CD4-positive, alpha-beta T cell (primary cell): ENCODE data around the gene ZNF831. TPM values are rescaled to one million over a fixed set of nuclear protein-coding genes. Genes with fewer than 3 reads are reported as not detected.

Experiments used
- ATAC-seq: fragments of 200-7000 bp; cut with Tn5 transposase; one replicate; pipeline ENCODE4 v1.10.0; 2022; ENCODE audit warnings: mild to moderate bottlenecking; ENCODE audit not compliant: poor library complexity
- CTCF ChIA-PET: fragments of 350-600 bp; sonication (Branson Sonifier 250); formaldehyde crosslinking; loops from one replicate; lab custom pipeline; 2021; ENCODE audit warnings: antibody characterized with exemption, inconsistent platforms; lab: Charles Lee
- POLR2A ChIA-PET: fragments of 350-600 bp; sonication (Branson Sonifier 250); formaldehyde crosslinking; loops from one replicate; lab custom pipeline; 2021; ENCODE audit warnings: antibody characterized with exemption, inconsistent platforms; lab: Charles Lee
- DNase-seq, 14 experiments: peaks; one replicate each; pipeline ENCODE4 v3.0.0-alpha.2; 2013 to 2020; ENCODE audit warnings: mixed read lengths in 2 of 14
- H3K27ac ChIP-seq, 2 donors: one replicate each; pipeline versions ENCODE4 v1.5.1 to v1.7.0; 2013; ENCODE audit warnings: low read length in 2 of 2, low read depth in 1 of 2, mild to moderate bottlenecking in 1 of 2
- H3K27me3 ChIP-seq, 2 experiments: 1 replicate in 1 of 2; 2 replicates in 1 of 2; pipeline versions ENCODE4 v1.6.1 to v1.7.0; 2013; ENCODE audit warnings: low read length in 2 of 2, control low read depth in 1 of 2, mild to moderate bottlenecking in 1 of 2, moderate library complexity in 1 of 2; ENCODE audit not compliant: insufficient read depth in 2 of 2, control insufficient read depth in 1 of 2
- H3K36me3 ChIP-seq: one replicate; pipeline ENCODE4 v1.6.1; 2013; ENCODE audit warnings: low read length, control low read depth; ENCODE audit not compliant: insufficient read depth
- H3K4me1 ChIP-seq: one replicate; pipeline ENCODE4 v1.6.1; 2013; ENCODE audit warnings: low read length, control low read depth; ENCODE audit not compliant: insufficient read depth
- H3K4me3 ChIP-seq: one replicate; pipeline ENCODE4 v1.5.1; 2013; ENCODE audit warnings: mild to moderate bottlenecking, low read length, moderate library complexity
- H3K9me3 ChIP-seq, 2 experiments: 1 replicate in 1 of 2; 2 replicates in 1 of 2; pipeline versions ENCODE4 v1.6.1 to v1.7.0; 2013; ENCODE audit warnings: low read length in 2 of 2, mild to moderate bottlenecking in 2 of 2, control low read depth in 1 of 2, moderate library complexity in 1 of 2; ENCODE audit not compliant: control insufficient read depth in 1 of 2, insufficient read depth in 1 of 2
- H3K27ac Mint-ChIP-seq: one replicate; pipeline ENCODE4 v1.8.0; 2020; ENCODE audit warnings: mixed read lengths
- H3K27me3 Mint-ChIP-seq: one replicate; pipeline ENCODE4 v1.8.0; 2021; ENCODE audit warnings: mixed read lengths
- H3K36me3 Mint-ChIP-seq: one replicate; pipeline ENCODE4 v1.8.0; 2021; ENCODE audit warnings: low read depth, mixed read lengths
- H3K4me1 Mint-ChIP-seq: one replicate; pipeline ENCODE4 v1.8.0; 2021; ENCODE audit warnings: low read depth, mixed read lengths
- H3K4me3 Mint-ChIP-seq: one replicate; pipeline ENCODE4 v1.8.0; 2020; ENCODE audit warnings: mild to moderate bottlenecking, mixed read lengths
- H3K9me3 Mint-ChIP-seq: one replicate; pipeline ENCODE4 v1.8.0; 2020; ENCODE audit warnings: mixed read lengths
- intact Hi-C, 2 experiments: fragments of 100-400 bp; cut with DNase I in 1 of 2; cut with micrococcal nuclease in 1 of 2; formaldehyde crosslinking; loops; one replicate each; pipeline versions ENCODE4 v1.15.1 to v1.9.0; 2023 to 2025; cut with DNase I, micrococcal nuclease
- total RNA-seq, 174 experiments: library from RNA in 2 of 174; stranded (reverse) in 2 of 174; gene quantifications; one replicate each; pipeline ENCODE4 v1.2.3 and lab custom pipeline; 2021 to 2026
- TF ChIP-seq, protein P1 (sequence below): fragments of 200-600 bp; IDR thresholded peaks from one replicate; pipeline ENCODE4 v1.8.0; 2022; ENCODE audit warnings: antibody characterized with exemption, mild to moderate bottlenecking

ZNF831 gene
- total RNA-seq, 2 experiments from 2014 or later: 24.9 to 25.9 TPM

DNA sequence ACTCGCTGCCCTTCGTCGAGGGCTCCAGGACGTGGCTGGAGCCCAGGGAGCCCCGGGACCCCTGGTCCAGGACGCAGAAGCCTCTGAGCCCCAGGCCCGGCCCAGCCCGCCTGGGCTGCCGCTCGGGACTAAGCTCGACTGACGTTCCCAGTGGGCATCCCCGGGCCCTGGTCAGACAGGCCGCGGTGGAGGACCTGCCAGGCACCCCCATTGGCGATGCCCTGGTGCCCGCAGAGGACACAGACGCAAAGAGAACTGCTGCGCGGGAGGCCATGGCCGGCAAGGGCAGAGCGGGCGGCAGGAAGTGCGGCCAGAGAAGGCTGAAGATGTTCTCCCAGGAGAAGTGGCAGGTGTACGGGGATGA is 28.9 kb downstream of the ZNF831 start:
- intact Hi-C loops: no loop called here
- ChIA-PET CTCF (no interaction called here), POLR2A (interaction anchor here (0.7 kb wide), 1 partner anchor 22 kb away, joined by 3 read pairs; no protein-coding TSS in a partner anchor)
- Mint-ChIP-seq H3K4me1 (peaks cover 10% of the 10 kb centered on the region), H3K4me3 (no peak overlapping the region), H3K27ac (no peak overlapping the region), H3K27me3 (no peaks in the 10 kb centered on the region), H3K9me3 (no peaks in the 10 kb centered on the region), H3K36me3 (peaks cover 46% of the 10 kb centered on the region)
- ATAC-seq (no peak), DNase-seq (no peak)
- H3K9me3 ChIP-seq: no peaks in the 10 kb centered on the region
- H3K27me3 ChIP-seq: no peaks in the 10 kb centered on the region
- H3K4me1 ChIP-seq: no peaks in the 10 kb centered on the region
- TF ChIP-seq, protein P1, sequence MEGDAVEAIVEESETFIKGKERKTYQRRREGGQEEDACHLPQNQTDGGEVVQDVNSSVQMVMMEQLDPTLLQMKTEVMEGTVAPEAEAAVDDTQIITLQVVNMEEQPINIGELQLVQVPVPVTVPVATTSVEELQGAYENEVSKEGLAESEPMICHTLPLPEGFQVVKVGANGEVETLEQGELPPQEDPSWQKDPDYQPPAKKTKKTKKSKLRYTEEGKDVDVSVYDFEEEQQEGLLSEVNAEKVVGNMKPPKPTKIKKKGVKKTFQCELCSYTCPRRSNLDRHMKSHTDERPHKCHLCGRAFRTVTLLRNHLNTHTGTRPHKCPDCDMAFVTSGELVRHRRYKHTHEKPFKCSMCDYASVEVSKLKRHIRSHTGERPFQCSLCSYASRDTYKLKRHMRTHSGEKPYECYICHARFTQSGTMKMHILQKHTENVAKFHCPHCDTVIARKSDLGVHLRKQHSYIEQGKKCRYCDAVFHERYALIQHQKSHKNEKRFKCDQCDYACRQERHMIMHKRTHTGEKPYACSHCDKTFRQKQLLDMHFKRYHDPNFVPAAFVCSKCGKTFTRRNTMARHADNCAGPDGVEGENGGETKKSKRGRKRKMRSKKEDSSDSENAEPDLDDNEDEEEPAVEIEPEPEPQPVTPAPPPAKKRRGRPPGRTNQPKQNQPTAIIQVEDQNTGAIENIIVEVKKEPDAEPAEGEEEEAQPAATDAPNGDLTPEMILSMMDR: no peak
- no peak overlapping the region for H3K27ac ChIP-seq
- H3K4me3 ChIP-seq: no peak overlapping the region
- H3K36me3 ChIP-seq: peaks cover 39% of the 10 kb centered on the region

DNA sequence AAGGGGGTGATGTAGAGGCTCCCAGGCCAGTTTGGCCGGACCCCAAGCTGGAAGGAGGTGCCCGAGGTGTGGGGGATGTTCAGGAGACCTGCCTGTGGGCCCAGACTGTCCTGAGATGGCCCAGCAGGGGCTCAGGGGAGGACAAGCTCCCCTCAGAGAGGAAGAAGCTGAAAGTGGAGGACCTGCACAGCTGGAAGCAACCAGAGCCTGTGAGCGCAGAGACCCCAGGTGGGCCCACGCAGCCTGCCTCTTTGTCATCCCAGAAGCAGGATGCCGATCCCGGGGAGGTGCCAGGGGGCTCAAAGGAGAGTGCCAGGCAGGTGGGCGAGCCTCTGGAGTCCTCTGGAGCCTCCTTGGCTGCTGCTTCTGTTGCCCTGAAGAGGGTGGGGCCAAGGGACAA is 29.7 kb downstream of the ZNF831 start:
- Mint-ChIP-seq H3K27ac (no peak overlapping the region), H3K4me3 (no peak overlapping the region), H3K4me1 (peaks cover 4% of the 10 kb centered on the region), H3K27me3 (no peaks in the 10 kb centered on the region), H3K36me3 (peaks cover 48% of the 10 kb centered on the region), H3K9me3 (no peaks in the 10 kb centered on the region)
- Histone ChIP-seq H3K36me3 (peaks cover 47% of the 10 kb centered on the region), H3K4me3 (no peak overlapping the region), H3K27me3 (no peaks in the 10 kb centered on the region), H3K27ac (no peak overlapping the region), H3K9me3 (no peaks in the 10 kb centered on the region), H3K4me1 (no peaks in the 10 kb centered on the region)
- no peak for DNase-seq
- CTCF ChIA-PET: no interaction called here
- intact Hi-C loops: no loop called here
- POLR2A ChIA-PET: no interaction called here
- ATAC-seq: no peak
- TF ChIP-seq, protein P1: no peak

DNA sequence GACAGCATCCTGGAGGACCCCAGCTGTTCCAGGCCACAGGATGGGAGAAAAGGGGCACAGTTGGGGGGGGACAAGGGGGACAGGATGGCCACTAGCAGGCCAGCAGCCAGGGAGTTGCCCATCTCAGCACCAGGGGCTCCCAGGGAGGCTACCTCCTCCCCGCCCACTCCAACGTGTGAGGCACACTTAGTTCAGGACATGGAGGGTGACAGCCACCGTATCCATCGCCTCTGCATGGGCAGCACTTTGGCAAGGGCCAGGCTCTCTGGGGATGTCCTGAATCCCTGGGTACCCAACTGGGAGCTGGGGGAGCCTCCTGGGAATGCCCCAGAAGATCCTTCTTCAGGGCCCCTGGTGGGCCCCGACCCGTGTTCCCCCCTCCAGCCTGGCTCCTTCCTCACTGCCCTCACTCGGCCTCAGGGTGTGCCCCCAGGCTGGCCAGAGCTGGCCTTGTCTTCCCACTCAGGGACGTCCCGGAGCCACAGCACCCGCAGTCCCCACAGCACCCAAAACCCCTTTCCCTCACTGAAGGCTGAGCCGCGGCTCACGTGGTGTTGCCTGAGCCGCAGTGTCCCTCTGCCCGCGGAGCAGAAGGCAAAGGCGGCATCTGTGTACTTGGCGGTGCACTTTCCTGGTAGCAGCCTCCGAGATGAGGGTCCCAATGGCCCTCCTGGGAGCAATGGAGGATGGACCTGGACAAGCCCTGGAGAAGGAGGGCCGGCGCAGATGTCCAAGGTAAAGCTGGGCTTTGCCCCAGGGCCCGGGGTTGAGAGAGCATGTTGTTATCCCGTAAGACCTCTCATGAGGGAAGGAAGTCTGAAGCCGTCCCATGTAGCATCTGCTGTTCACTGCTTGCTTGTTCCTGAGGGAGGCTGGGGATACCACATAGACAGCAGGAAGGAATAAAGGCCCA is 30.7 kb downstream of the ZNF831 start:
- ChIA-PET CTCF (interaction anchor here (1.4 kb wide), 1 partner anchor 106 kb away, joined by 5 read pairs; no protein-coding TSS in a partner anchor), POLR2A (interaction anchor here (0.6 kb wide), 1 partner anchor 19 kb away, joined by 5 read pairs; no protein-coding TSS in a partner anchor)
- no peak overlapping the region for H3K27ac Mint-ChIP-seq
- H3K36me3 Mint-ChIP-seq: peaks cover 58% of the 10 kb centered on the region
- Histone ChIP-seq H3K9me3 (peaks cover 0 to under 1% of the 10 kb centered on the region in 2 experiments), H3K4me3 (no peak overlapping the region), H3K27ac (no peak overlapping the region), H3K36me3 (peaks cover 53% of the 10 kb centered on the region), H3K27me3 (no peaks in the 10 kb centered on the region), H3K4me1 (no peaks in the 10 kb centered on the region)
- peaks cover 4% of the 10 kb centered on the region for H3K4me1 Mint-ChIP-seq
- ATAC-seq (no peak), DNase-seq (no peak)
- H3K9me3 Mint-ChIP-seq: no peaks in the 10 kb centered on the region
- no peaks in the 10 kb centered on the region for H3K27me3 Mint-ChIP-seq
- TF ChIP-seq, protein P1: no peak
- H3K4me3 Mint-ChIP-seq: no peak overlapping the region
- intact Hi-C loops: no loop called here
